ENCODE results near the gene UPF1.
"Not testable (repeated sequence)": the region's sequence is repeated elsewhere in the genome, so short reads cannot be mapped to it uniquely, and the experiment has no call there.

Gene UPF1

DNA sequence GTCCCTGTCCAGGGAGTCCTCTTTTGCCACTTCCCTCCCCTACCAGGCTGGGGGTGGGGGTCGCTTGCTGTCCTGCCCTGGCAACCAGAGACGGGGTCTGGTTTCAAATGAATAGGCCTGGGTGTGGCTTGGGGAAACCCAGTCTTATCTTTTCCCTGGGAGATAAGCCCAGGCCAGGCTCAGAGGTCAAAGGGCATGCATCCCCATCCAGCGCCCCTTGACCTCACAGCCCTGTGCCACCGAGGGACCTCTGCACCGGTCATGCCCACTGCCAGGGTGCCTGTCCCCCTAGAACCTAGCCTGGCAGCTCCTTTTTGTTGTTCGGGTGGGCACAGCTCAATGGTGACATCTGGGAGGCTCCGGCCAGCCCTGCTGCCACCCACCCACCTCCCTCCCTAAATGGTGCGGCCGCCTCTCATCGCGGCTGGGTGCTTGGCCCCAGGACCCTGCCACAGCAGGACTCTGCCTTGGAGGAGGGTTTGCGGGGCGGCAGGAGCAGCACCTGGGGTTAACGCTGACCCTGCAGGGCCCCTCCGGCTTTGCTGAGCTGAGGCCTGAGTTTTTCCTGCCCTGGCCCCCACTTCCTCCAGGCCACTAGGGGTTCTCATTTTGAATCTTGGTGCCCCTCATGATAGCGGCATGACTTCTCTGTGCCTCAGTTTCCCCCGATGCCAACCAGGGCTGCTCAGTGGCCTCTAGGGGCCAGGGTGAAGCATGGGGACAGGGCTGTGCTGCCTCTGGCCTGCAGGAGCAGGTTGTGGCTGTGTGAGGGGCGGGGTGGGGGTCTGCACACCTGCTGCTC, 67.0 kb downstream of the UPF1 start:
- no peak for DNase-seq (ENCODE audit: low spot score)

DNA sequence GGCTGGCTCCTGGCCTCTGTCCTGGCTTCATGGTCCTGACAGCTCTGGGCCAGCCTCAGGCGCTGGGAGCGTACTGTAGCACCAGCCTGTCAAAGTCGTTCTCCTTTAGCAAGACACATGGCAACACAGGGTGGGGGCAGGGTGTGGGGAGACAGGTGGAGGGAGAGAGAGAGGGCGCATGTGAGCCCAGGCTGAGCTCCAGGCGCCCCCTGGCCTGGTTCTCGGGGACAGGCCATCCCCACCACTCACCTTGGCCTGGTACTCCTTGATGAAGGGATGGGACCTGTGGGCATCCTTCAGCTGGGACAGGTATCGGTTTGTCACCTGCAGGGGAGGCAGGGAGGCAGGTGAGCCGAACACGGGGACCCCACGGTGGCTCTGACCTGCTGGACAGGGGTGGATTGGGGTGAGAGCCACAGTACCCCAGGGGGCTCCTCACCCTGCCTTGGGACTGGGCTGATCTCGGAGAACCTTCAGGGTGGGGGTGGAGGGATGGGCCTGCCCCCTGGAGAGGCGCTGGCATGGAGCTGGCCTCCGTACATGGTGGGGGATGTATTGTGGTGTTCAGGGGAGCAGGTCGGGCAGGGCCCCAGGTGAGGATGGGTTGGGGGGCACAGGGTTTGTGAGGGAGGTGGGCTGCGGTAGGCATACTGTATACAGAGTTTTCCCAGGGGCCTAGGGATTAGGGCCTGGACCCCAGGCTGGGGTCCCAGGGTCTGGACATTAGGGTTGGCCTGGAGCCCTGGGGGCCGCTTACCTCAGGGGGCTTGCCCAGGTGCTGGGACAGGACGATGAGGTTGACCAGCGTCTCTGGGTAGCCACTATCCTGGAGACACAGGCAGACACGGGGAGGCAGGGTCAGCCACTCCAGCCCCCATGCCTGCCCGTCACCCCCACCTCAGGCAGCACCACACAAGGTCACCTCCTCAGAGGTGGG, 68.1 kb downstream of the UPF1 start:
- DNase-seq (ENCODE audit: low spot score): no peak

DNA sequence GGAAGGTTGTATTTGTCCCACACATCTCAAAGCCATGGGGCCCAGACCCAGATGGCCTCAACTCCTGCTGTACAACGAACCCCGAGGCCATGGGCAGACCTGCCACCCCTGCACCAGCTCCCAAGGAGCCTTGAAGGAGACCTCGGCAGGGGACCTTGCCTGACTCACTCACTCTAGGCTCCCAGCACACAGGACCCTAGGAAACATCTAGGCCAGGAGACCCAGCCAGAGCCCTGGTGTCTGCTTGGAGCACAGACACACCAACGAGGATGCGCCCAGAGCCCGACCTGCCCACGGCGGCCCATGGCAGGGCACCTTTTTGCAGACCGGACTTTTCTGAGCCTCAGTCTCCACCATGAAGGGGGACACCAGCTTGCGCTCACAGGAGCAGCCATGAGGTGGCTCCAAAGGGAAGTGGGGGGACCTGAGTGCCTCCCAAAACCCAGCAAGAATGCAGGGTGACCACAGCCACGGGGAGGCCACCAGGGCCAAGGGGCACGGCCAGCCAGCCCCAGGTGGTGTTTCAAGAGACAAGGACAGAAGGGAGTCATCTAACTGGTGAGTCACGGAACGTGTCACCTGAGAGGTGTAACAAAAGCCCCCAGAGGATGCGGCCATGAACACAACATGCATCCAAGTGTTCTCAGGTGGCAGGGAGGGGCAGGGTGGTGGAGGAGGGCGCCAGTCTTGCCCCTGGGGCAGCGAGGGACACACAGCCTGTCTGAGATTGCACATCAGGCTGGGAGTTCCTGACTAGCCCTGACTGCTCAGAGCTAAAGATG, 69.1 kb downstream of the UPF1 start:
- DNase-seq (ENCODE audit: low spot score): no peak

DNA sequence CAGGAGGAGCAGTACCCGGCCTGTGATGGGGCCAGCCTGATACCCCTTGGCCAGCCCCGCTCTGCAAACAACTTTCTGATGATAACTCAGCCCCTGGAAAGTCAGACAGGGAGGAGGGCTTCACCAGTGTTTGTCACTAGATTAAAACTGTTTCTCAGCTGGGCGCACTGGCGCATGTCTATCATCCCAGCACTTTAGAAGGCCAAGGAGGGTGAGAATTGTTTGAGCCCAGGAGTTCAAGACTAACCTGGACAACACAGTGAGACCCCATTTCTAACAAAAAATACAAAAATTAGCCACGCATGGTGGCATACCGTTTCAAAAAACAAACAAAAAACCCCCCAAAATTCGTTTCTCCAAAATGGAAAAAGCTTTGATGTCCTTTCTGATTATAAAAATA, 69.7 kb downstream of the UPF1 start:
- no peak for DNase-seq (ENCODE audit: low spot score)

DNA sequence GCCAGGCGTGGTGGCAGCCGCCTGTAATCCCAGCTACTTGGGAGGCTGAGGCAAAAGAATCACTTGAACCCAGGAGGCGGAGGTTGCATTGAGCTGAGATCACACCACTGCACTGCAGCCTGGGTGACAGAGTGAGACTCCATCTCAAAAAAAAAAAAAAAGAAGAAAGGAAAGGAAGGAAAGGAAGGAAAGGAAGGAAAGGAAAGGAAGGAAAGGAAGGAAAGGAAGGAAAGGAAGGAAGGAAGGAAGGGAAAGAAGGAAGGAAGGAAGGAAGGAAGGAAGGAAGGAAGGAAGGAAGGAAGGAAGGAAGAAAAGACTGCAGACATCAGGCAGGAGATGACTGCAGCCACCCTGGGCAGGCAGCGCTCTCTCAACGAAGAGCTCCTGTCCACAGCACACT, 70.8 kb downstream of the UPF1 start:
- not testable (repeated sequence) for DNase-seq (ENCODE audit: low spot score)

DNA sequence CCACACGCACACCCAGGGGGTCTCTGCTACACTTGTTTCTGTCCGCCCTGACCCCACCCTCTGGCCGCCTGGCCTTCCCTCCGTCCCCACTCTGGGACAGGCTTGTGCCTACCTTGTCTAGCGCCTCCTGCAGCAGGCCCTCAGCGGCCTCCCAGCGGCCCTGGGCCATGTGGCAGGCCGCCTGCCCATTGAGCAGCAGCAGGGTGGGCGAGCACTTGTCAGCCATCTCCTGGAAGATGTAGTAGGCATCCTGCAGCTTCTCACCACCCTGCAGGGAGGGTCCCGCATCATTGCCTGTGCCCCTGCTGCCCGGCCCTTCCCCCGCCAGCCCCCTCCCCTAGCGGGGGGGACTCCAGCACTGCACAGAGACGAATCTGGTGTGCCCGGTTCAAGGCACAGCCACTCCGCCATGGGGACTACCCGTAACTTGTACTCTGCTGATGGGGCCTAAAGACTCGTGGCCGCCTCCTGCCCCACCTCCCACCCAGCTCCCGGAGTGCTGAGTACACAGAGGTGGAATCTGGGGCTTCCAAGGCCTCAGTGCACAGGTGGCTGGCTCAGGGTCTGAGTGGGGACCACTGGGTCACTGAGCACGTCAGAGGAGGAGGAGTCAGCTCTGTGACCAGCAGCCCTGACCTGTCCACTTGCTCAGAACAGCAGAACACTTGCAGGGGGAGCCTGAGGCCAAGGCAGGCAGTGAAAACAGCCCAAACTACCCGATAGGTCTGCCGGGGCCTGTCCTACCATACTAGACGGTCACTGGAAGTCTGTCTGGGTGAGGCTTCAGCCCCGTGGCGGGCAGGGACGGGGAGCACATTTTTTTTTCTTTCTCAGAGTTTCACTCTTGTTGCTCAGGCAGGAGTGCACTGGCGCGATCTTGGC, 71.6 kb downstream of the UPF1 start:
- no peak for DNase-seq (ENCODE audit: low spot score)

DNA sequence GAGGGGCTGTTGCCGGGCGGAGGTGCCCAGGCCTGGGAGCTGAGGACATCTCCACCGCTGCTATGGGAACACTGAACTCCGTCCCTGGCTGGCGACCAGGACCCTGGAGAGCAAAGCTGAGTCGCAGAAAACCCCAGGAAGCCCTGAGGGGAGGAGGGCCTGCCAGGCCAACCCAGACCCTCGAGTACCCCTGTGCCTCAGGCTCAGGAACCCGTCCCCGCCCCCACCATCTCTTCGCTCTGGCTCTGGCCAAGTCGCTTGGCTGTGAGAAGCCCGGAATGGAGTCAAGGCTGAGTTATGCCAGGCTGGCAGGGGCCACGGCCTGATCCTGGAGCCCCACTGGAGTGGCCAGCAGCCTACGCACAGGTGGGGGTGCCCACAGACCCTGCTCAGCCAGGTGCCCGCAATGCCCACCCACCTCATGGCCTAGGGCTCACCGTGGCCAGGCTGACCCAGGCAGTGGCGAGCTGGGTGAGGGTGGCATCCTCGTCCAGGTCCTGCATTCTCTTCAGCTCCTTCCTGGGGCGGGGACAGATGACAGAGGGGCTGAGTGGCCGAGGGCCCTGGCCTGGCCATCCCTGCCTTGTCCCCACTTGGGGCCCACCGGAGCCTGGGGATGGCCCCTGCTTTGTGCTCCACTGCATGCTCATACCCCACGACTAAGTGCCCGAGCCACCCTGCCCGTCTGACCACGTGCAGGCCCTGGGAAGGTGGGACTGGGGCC, 72.7 kb downstream of the UPF1 start:
- no peak for DNase-seq (ENCODE audit: low spot score)

DNA sequence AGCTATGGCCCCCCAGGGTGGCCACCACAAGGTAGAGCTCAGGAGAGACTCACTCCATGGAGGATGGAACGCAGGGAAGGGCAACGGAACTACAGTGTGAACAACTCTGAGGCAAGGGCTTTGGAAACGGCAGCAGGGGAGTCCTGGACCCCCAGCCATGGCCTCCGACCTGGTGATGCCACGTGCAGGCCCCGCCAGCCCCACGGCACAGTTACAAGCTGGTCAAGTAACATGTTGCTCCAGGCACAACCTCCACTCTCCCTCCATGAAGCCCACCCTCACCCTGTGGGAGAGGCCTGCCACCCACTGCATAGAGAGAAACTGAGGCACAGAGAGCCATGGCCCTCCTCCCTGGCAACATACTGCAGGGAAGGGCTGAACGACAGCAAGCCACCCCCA, 73.3 kb downstream of the UPF1 start:
- DNase-seq (ENCODE audit: low spot score): no peak

DNA sequence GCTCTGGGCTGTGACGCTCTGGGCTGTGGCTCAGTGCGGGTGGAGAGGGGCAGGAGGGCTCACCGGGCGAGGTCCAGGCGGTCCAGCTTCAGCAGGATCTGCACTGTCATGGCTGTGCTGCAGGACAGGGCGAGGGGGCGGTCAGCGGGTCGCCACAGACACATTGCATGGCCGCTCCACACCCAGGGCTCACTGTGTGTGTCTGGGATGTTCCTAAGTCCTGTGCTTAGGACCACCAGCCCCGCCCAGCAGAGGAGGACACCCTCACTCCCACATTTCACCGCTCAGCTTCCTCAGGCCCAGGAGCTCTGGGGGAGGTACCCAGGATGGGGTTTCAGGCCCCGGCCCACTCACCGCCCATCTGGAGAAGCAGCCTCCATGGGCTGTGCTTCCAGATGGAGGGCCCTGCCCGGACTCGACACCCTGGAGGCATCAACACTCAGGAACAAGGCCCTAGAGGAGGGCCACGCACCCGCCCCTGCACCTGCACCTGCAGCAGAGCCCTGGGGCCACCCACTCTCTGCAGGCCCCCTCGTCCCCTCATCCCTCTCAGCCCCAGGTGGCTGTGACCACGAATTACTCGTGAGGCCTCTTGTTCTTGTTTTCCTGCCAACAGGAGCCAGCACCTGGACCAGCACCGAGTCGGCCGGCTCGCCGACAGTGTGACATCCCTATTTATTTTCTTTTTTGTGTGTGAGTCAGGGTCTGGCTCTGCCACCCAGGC, 73.9 kb downstream of the UPF1 start:
- no peak for DNase-seq (ENCODE audit: low spot score)

DNA sequence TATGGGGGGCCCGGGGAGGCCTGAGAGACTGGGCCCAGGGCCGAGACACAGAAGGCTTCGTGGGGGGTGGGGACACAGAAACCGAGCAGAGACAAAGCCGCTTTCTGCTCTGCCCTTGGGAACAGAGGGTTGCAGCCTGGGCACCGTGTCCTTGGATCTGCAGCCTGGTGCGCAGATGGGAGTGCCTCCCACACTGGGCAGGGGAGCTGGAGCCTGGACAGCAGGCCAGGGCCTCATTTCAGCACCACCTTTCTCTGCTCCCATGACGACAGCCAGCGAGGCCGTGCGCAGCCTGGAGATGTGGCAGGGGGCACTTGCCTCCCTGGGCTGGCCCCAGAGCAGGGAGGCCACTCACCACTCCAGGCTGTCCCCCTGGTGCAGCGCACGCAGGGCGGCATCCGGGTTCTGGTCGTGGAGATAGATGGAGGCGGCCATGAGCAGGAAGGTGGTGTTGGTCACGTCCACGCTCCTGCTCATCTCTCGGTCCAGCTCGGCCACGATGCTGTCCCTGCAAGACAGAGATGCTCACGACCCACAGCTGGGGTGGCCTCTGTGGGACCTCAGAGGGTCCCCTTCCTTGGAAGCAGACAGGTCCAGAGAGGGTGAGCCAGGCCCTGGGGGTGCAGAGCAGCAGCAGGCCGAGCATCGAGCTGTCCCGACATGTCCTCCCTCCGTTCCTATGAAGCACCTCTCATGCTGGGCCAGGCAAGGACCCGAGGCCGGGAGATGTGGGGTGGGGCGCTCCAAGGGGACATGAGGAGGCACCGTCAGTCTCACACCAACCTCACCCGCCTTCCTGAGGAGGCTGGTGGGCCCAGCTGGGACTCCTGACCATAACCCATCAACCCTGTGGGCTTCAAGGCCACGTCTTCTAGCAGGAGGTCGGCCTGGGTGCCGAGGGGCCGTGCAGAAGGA, 75.1 kb downstream of the UPF1 start:
- no peak for DNase-seq (ENCODE audit: low spot score)

DNA sequence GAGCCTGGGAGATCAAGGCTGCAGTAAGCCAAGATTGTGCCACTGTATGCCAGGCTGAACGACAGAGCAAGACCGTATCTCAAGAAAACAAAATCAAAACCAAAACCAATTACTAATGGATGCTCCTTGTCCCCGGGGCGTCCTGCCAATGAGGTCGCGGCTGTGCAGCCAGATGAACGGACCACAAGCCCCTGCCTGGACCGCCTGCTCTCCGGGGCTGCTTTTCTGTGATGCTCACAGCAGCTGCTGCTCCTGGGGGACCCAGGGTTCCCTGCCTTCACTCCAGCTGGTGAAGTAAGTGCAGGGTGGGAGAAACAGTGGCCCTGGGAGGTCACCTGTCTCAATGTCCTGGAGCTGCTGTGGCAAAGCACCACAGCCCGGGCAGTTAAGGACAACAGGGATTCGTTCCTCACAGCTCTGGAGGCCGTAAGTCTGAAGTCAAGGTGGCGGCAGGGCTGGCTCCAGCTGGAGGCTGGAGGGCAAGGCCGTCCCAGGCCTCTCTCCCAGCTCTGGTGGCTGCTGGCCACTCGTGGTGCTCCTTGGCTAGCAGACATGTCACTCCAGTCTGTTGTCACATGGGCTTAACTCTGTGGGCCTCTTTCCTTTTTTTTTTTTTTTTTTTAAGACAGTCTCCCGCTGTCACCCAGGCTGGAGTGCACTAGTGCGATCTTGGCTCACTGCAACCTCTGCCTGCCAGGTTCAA, 77.3 kb downstream of the UPF1 start:
- no peak for DNase-seq (ENCODE audit: low spot score)

DNA sequence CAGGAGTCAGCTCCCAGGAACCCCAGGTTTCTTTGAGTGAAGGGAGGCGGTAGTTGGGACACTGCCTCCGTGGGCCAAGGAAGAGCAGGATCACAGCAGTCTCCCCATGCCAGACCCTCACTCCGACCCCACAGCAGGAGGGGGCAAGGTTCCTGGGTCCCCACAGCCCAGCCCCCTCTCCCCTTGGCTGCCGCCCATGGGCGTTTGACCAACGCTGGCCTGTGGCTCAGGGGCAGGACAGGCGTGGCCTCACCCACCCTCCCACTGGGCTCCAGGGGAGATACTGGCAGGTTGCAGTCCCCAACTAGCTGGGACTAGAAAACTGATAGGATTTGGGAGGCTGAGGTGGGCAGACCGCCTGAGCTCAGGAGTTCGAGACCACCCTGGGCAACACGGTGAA, 78.3 kb downstream of the UPF1 start:
- DNase-seq (ENCODE audit: low spot score): no peak

DNA sequence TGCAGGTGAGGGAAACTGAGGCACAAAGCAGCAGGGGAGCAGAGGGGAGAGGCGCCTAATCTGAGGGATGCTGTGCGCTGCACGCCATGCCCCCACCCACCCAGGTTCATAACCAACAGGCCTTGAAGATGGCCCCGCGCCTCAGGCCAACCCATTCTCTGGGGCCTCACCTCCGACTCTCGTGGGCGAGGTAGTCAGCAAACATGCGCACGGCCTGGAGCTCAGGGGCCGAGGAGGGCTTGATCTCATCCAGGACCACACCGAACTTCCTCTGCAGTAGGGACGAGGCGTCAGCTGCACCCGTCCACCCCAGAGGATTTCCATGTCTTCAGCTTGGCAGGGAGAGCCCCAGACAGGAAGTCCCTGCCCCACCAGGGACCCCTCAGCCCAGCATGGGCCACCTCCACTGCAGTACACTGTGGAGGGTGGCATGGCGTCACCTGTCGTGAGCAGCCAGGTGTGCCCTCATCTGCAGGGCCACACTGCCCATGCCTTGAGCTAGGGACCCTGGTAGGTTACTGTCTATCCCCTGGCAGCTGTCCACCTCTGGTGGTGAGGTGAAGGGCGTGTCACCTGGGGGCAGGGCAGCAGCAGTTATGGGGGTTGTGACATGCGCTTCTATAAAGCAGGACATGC, 79.2 kb downstream of the UPF1 start:
- DNase-seq (ENCODE audit: low spot score): no peak

DNA sequence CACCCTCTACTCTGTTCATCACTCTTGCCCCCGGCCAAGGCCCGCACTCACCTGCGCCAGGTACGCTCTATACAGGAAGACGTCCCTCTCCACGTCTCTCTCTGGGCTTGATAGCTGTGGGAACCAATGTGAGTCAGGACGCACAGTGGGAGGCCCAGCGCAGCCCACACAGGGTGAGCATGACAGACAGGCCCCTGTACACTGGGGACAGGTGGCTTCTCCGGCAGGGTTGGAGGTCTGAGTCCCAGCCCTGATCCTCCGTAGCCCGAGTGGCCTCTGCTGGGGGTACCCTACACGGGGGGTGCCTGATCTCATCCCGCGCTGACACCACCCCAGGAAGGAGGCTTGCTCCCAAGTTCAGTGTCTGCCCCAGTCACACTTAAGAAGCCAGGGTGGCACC, 81.2 kb downstream of the UPF1 start:
- no peak for DNase-seq (ENCODE audit: low spot score)

DNA sequence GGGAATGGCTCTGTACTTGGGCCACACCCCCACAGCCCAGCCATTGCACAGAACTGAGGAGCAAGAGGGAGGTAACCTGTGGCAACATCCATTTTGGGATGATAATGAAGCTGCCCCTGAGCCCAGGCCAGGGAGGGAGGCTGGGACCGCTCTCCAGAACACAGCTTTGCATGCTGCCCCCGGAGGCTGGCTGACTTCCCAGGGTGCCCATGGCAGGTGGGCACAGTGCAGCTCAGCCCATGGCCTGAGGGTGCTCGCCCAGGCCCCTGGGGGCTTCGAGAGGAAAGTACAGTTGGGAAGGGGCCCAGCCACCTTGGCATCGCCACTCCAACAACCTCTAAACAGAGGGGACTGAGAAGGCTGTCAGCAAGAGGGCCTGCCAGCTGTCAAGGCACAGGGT, 81.7 kb downstream of the UPF1 start:
- DNase-seq (ENCODE audit: low spot score): no peak

DNA sequence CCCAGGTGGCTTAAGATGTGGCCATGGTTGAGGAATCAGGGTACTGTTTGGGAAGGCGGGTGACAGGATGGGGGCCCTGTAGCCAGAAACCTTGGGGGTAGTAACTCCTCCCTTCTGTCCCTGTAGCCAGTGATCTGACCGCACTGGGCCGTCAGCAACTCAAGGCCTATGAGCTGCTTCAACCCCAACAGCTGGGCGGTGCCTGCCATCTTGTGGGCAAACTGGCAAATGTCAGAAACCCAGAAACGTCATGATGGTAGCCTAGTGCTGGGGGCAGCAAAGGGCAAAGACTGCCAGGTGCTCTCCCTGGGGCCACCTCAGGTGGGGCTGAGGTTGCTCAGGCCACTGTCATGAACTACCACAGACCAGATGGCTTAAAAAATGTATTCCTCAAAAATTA, 83.9 kb downstream of the UPF1 start:
- peak; percentile 49 for DNase-seq (ENCODE audit: low spot score)

DNA sequence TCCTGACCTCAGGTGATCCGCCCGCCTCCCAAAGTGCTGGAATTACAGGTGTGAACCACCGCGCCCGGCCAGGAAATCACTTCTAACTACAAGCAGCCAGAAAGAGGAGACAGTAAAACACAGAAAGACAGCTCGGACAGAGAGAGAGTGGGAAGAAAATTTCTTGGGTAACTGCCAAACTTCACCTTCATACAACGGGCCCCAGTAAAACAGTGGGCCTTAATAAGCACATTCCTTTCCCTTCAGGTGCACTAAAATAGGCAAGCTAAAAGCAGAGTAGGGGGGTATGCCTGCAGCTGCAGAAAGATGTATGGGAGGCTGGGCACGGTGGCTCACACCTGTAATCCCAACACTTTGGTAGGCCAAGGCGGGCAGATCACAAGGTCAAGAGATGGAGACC, 85.8 kb downstream of the UPF1 start:
- not testable (repeated sequence) for DNase-seq (ENCODE audit: low spot score)

Data from GM03348 (cell line).